Cardiac septum (tissue), 1 donor: ENCODE measurements around the gene ZFYVE28. TPM values are rescaled to one million over a fixed set of nuclear protein-coding genes. Genes with fewer than 3 reads are reported as not detected.

Experiments
- DNase-seq: peaks from one replicate; pipeline ENCODE4 v3.0.0-alpha.2; 2020; ENCODE audit warnings: low spot score
- intact Hi-C: fragments of 100-400 bp; cut with DNase I; formaldehyde crosslinking; loops from one replicate; pipeline ENCODE4 v1.14.0; 2022
- total RNA-seq: library from RNA; stranded (reverse); fragmentation: NEBNext Ultra II Directional; extraction: Animal tissue kit (Norgen Biotek cat#: 25700); gene quantifications from one replicate; pipeline ENCODE4 v1.2.1, GENCODE V29; 2021
- donor health status: DM: no; HTN: no; CAD: no.

The ZFYVE28 gene
- total RNA-seq, 1 donor from 2014 or later: 4.4 TPM

DNA sequence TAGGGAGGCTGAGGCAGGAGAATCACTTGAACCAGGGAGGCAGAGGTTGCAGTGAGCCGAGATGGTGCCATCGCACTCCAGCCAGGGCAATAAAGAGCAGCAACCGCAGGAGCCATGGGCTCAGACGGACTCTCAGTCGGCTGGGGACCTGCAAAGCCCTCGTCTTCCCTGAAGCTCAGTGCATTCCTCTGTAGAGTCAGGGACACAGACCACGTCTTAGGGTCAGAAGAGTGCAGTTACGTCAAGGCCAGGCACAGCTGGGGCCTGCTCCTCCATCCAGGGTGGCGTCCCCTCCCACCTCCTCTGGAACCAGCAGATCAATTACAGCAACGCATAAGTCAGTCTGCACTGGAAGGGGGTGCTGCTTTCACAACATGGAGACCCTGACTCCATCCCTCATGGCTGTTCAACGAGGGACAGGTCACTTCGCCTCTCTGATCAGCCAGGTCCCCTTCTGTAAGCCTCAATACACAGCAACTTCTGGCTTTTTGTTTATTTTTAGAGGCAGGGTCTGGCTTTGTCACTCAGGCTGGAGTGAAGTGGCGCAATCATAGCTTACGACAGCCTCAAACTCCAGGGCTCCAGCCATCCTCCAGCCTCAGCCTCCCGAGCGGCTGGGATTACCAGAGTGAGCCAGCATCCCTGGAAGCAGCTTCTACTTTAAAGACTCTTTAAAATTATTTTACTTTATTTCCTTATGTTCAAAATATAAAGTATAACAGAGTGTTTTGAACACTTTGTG lies 76.4 kb downstream of the ZFYVE28 start:
- DNase-seq: peak; percentile 70
- intact Hi-C loops: no loop called here

- DNase-seq: peak; percentile 57
Observed at GRCh38 chr4:2341261-2341841, 77.1 kb downstream of the ZFYVE28 start.

GRCh38 chr4:2340272-2341061 lies 78.0 kb downstream of the ZFYVE28 start:
- peak; percentile 44 for DNase-seq
- intact Hi-C loops: no loop called here

More at GRCh38 chr4:2341261-2341841, 77.1 kb downstream of the ZFYVE28 start:
- intact Hi-C loops: no loop called here

- peak; percentile 58 for DNase-seq
Observed at GRCh38 chr4:2339458-2340271, 78.8 kb downstream of the ZFYVE28 start.

DNA sequence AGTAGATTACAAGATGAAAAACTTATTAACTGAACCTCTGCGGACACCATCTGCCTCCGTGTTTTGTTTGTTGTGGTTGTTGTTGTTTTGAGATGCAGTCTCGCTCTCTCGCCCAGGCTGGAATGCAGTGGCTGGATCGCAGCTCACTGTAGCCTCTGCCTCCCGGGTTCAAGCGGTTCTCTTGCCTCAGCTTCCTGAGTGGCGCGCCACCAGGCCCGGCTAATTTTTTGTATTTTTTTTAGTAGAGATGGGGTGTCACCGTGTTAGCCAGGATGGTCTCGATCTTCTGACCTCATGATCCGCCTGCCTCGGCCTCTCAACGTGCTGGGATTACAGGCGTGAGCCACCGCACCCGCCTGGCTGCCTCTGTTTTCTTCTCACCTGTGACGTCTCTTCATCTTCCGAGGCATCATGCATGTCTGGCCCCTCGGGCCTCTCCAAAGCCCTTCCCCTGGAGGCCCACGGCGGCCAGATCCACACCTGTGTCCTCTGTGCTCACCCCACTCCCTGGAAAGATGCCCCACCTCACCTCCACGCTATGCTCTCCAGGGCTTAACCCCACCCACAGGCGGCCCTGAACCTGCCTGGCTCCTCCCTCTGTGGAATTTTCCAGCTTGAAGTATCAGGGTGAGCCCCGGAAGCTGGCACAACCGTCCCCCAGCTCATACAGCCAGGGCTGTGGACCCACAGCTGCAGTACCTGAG lies 79.5 kb downstream of the ZFYVE28 start:
- DNase-seq: peak; percentile 58
- intact Hi-C loops: no loop called here

More at GRCh38 chr4:2339458-2340271, 78.8 kb downstream of the ZFYVE28 start:
- intact Hi-C loops: no loop called here

DNA sequence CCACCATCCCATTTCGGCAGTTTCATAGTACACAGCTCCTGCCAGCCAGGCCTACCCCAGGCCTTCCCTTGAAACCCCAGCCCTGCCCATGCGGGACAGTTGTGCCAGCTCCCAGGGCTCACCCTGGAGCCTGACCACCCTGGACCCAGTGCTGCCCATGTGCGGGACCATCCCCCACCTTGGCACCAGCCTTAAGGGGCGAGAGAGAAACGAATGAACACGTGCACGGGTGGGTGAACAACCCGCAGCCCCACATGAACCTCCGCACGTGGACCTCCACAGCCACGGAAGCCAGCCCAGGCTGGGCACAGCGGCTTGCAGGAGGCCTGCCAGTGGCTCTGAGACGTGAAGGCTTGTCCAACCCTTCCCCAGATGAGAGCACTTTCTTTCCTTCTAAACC lies 80.5 kb downstream of the ZFYVE28 start:
- intact Hi-C loops: no loop called here
- DNase-seq: peak; percentile 72

DNA sequence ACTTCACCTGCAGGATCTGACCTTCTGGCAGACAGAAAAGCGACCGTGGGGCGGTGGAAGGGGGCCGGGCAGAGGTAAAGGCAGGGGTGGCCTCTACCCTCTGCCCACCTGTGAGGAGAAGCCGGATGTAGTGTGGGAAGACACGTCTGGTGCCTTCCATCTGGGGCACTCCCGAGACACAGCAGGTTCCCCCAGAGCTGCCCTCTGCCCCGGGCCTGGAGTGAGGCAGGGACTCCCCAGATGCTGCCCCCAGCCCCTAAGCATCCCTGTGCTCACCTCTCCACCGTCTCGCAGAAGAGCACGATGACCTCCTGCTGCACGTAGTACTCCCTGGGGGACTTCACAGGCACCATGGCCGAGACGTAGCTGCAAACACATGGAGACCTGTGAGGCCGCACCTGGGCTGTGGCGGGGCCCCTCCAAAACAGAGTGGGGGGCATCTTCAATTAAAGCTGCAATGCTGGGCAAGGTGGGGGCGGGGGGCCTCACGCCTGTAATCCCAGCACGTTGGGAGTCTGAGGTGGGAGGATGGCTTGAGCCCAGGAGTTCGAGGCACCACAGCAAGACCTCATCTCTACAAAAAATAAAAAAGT lies 81.2 kb downstream of the ZFYVE28 start:
- DNase-seq: peak; percentile 62
- intact Hi-C loops: no loop called here

DNA sequence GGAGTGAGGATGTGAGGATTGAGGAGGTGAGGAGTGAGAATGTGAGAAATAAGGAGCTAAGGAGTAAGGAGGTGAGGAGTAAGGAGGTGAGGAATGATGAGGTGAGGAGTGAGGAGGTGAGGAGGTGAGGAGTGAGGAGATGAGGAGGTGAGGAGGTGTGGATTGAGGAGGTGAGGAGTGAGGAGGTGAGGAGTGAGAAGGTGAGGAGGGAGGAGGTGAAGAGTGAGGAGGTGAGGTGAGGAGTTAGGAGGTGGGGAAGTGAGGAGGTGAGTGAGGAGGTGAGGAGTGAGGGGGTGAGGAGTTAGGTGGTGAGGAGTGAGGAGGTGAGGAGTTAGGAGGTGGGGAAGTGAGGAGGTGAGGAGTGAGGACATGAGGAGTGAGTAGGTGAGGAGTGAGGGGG lies 81.8 kb downstream of the ZFYVE28 start:
- peak; percentile 29 for DNase-seq
- intact Hi-C loops: no loop called here

DNA sequence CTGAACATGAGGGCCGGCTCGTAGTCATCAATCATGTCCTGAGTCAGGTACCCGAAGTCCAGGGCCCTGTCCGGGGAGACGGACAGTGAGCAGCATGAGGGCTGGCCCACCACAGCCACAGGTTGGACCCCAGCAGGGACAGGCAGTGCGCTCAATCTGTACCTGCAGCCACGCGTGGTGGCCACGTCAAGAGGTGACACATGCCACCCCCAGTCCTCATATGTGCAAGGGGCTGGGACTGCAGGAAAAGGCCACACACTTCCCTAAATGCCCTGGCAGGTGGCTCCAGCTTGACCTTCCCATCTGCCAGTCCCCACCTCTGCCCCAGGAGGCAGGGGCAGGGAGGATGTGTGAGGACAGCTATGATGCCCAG lies 82.7 kb downstream of the ZFYVE28 start:
- peak; percentile 71 for DNase-seq
- intact Hi-C loops: no loop called here

DNA sequence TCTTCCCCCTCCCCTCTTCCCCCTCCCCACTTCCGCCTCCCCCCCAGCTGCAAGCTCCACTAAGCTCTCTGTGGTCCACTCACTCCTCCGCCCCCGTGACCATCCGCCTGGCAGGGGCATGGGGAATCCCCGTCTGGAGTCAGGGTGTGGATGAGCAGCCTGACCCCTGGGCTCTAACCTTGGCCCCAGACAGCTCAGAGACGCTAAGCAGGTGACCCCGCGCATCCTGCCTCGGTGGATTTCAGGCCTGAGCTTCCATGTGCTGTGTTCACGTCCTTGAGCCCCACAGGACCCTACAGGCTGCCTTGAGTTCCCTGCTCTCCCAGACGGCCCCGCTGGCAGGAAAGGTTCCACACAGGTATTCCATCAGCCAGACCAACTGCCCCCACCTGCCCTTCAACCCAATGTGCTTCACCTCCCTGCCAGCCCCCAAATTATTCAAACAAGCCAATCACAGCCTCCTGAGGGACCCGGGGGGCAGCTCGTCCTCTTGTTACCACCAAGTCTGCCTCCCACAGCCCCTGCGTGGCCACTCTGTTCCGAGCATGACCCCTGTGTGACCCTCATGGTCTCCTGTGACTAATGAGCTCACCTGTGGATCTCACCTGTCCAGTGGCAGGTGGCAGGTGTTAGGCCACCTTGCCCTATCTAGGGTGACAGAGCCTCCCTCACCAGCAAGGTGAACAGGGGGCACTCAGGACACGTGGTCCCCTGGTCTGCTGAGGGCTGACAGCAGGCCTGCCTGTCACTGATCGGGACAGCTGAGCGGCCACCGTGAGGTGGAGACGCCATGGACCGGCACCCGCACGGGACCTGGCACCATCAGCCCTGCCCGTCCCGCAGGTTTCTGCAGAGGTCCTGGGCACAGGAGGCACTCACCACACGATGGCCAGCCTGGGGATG lies 83.4 kb downstream of the ZFYVE28 start:
- intact Hi-C loops: no loop called here
- DNase-seq: no peak

DNA sequence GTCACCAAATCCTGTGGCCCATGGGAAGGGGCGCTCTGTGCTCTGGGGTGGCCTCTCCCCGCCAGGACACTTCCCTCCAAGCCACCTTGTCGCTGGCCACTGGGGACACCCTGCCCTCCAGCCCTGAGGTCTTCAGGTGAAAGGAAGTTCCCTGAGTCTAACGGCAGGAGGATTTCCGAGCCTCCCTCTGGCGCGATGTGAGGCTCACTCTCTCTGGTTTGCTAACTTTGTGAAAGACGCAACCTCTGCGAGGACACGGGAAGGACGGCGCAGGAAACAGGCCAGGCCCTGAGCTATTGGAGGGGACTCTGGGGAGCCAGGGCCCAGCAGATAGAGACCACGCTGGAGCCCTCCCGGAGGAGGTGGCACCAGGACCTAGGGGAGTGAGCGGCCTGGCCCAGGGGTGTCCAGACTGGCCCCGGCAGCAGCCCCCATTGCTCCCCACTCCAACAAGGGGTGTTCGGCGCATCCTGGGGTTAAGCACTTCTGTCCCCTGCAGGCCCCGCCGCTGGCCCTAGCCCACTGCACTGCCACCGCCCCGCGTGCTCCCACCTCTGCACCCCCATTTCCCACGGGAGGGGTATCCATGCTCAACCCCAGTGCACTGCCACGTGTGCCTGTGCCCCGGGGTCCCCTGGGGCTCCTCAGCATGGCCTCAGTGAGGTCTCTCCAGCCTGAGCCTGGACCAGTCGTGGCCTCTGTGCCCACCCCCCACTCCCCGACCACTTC lies 84.4 kb downstream of the ZFYVE28 start:
- intact Hi-C loops: no loop called here
- no peak for DNase-seq

GRCh38 chr4:2333356-2333841 lies 85.0 kb downstream of the ZFYVE28 start:
- intact Hi-C loops: no loop called here
- no peak for DNase-seq

DNA sequence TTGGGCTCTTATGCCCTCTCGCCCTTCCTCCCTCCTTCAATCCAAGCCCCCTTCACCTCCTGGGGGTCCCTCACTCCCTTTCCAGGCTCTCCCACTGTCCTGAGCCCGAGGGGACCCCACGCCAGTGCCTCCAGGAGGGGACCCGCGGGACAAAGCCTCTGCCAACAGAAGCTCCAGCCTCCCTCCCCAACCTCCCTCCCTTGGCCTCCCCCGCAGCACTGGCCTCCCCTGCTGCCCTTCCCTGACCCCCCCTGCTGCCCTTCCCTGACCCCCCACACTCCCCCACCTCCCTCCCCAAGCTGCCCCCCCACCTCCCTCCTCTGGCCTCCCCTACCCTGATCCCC lies 85.5 kb downstream of the ZFYVE28 start:
- intact Hi-C loops: no loop called here
- no peak for DNase-seq

GRCh38 chr4:2332201-2332975 lies 86.1 kb downstream of the ZFYVE28 start:
- no peak for DNase-seq
- intact Hi-C loops: no loop called here

GRCh38 chr4:2331519-2332200 lies 86.8 kb downstream of the ZFYVE28 start:
- no peak for DNase-seq
- intact Hi-C loops: no loop called here

DNA sequence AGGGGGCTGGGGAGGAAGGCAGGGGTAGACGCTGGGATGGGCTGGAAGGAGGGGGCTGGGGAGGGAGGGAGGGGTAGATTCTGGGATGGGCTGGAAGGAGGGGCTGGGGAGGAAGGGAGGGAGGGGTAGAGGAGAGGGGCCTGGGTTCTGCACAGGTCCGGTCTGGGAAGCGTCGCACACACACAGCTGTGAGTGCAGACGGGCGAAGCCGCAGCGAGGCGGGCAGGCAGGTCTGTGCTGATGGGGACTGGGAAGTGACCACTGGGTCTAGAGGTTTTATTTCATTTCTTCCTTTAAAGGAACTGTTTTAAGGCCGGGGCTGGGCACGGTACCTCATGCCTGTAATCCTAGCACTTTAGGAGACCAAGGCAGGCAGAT lies 87.4 kb downstream of the ZFYVE28 start:
- intact Hi-C loops: no loop called here
- no peak for DNase-seq
